Kidney (tissue), 14 donors: ENCODE results near the gene PLD5. TPM values are rescaled to one million over a fixed set of nuclear protein-coding genes. Genes with fewer than 3 reads are reported as not detected.
A peak's percentile ranks its signal among the peaks of the same experiment; 100 is the strongest.

ENCODE experiments used
- DNase-seq, 5 donors: peaks; one replicate each; pipeline ENCODE4 v3.0.0-alpha.2; 2013 to 2020
- FAIRE-seq: peaks from 2 replicates; lab custom pipeline; 2012; peaks lifted over from hg19 to GRCh38; lab: Jason Lieb, UNC
- H3K27ac ChIP-seq, 2 donors: one replicate each; pipeline ENCODE4 v1.7.0; 2013; ENCODE audit warnings: low read depth in 2 of 2, low read length in 2 of 2, inconsistent platforms in 1 of 2
- H3K27me3 ChIP-seq: one replicate; pipeline ENCODE4 v1.7.1; 2013; ENCODE audit warnings: low read length, inconsistent platforms; ENCODE audit not compliant: control insufficient read depth, insufficient read depth
- H3K36me3 ChIP-seq, 3 donors: one replicate each; pipeline versions ENCODE4 v1.7.0 to v1.7.1; 2013; ENCODE audit warnings: low read length in 3 of 3, control low read depth in 1 of 3, inconsistent platforms in 1 of 3; ENCODE audit not compliant: insufficient read depth in 3 of 3, control insufficient read depth in 2 of 3
- H3K4me1 ChIP-seq, 3 donors: one replicate each; pipeline versions ENCODE4 v1.7.0 to v1.7.1; 2013; ENCODE audit warnings: low read length in 3 of 3, inconsistent platforms in 1 of 3, low read depth in 1 of 3; ENCODE audit not compliant: control insufficient read depth in 2 of 3, insufficient read depth in 2 of 3
- H3K4me3 ChIP-seq, 3 donors: one replicate each; pipeline versions ENCODE4 v1.7.0 to v1.8.1; 2013; ENCODE audit warnings: low read length in 3 of 3, control low read depth in 1 of 3, inconsistent platforms in 1 of 3
- H3K9ac ChIP-seq, 3 donors: one replicate each; pipeline versions ENCODE4 v1.7.0 to v1.7.1; 2013; ENCODE audit warnings: low read length in 3 of 3, control low read depth in 1 of 3, inconsistent platforms in 1 of 3
- H3K9me3 ChIP-seq, 3 donors: one replicate each; pipeline versions ENCODE4 v1.7.0 to v1.7.1; 2013; ENCODE audit warnings: low read length in 3 of 3, control low read depth in 1 of 3, inconsistent platforms in 1 of 3; ENCODE audit not compliant: control insufficient read depth in 2 of 3, insufficient read depth in 1 of 3
- CTCF ChIP-seq: IDR thresholded peaks from 3 replicates; pipeline ENCODE4 v1.5.1; 2012; ENCODE audit warnings: mild to moderate bottlenecking, moderate library complexity, borderline replicate concordance; ENCODE audit not compliant: insufficient read depth; ENCODE audit errors: extremely low read depth
- intact Hi-C: fragments of 100-400 bp; cut with DNase I; formaldehyde crosslinking; loops from one replicate; pipeline ENCODE4 v1.11.1; 2022
- polyA plus RNA-seq: library from polyadenylated mRNA; stranded (reverse); fragments of 350-450 nt; fragmentation: Illumina TruSeq; extraction: RNeasy Lipid Tissue Mini Kit (QIAGEN cat#74804); gene quantifications from one replicate; pipeline ENCODE4 v1.2.3, GENCODE V29; 2014; ENCODE audit warnings: low read depth, low replicate concordance; ENCODE audit not compliant: insufficient read depth
- total RNA-seq: library from RNA; stranded (reverse); fragmentation: NEBNext Ultra II Directional; extraction: Animal tissue kit (Norgen Biotek cat#: 25700); gene quantifications from one replicate; pipeline ENCODE4 v1.2.1, GENCODE V29; 2021
- donor health status: control.
- donor health status: control.
- donor health status: control.
- donor health status: control.
- donor health status: control.
- donor health status: DM: yes; HTN: yes; CAD: no.
- donor health status: Normal renal cell carcinoma (clear cell type).

Gene PLD5
- total and polyA plus RNA-seq, 2 donors from 2014 or later, result 0.24 to 0.47 TPM

GRCh38 chr1:242056988-242057744, 467.3 kb downstream of the PLD5 start:
- H3K9me3 ChIP-seq, result no peaks in the 10 kb centered on the region
- DNase-seq (no peak), FAIRE-seq (no peak)
- no peak overlapping the region for H3K27ac ChIP-seq
- H3K4me1 ChIP-seq, result no peaks in the 10 kb centered on the region
- H3K4me3 ChIP-seq, result no peak overlapping the region
- H3K36me3 ChIP-seq, result no peaks in the 10 kb centered on the region
- no peak for TF ChIP-seq CTCF
- no peak overlapping the region for H3K9ac ChIP-seq
- no peaks in the 10 kb centered on the region for H3K27me3 ChIP-seq
- intact Hi-C loops, result no loop called here

GRCh38 chr1:242055749-242056320, 468.7 kb downstream of the PLD5 start:
- no peak overlapping the region for H3K9ac ChIP-seq
- no peak overlapping the region for H3K4me3 ChIP-seq
- no peak for FAIRE-seq
- intact Hi-C loops, result no loop called here
- H3K27me3 ChIP-seq, result no peaks in the 10 kb centered on the region
- TF ChIP-seq CTCF, result no peak
- no peaks in the 10 kb centered on the region for H3K9me3 ChIP-seq
- H3K27ac ChIP-seq, result no peak overlapping the region
- peak in 2 of 5 donors; percentile 19 to 24 for DNase-seq
- no peaks in the 10 kb centered on the region for H3K4me1 ChIP-seq
- H3K36me3 ChIP-seq, result no peaks in the 10 kb centered on the region

GRCh38 chr1:242043165-242043564, 481.3 kb downstream of the PLD5 start:
- H3K9ac ChIP-seq, result no peak overlapping the region
- no peaks in the 10 kb centered on the region for H3K36me3 ChIP-seq
- H3K9me3 ChIP-seq, result no peaks in the 10 kb centered on the region
- FAIRE-seq (no peak), DNase-seq (no peak)
- no peak overlapping the region for H3K4me3 ChIP-seq
- H3K4me1 ChIP-seq, result no peaks in the 10 kb centered on the region
- no peaks in the 10 kb centered on the region for H3K27me3 ChIP-seq
- no peak for TF ChIP-seq CTCF
- no peak overlapping the region for H3K27ac ChIP-seq
- intact Hi-C loops, result no loop called here
